ENCODE results near the gene TRAM2. TPM values are rescaled to one million over a fixed set of nuclear protein-coding genes. Genes with fewer than 3 reads are reported as not detected.

TRAM2 gene
- total and polyA plus RNA-seq, 9 of the 15 experiments (the other 6 are each of a cell fraction or from before 2014, with no cell fraction given) = 2.6 to 13.3 (median 8.9) TPM

GRCh38 chr6:52595796-52596130 lies 18.9 kb upstream of the TRAM2 start (continued):
- TF ChIP-seq, protein P1, sequence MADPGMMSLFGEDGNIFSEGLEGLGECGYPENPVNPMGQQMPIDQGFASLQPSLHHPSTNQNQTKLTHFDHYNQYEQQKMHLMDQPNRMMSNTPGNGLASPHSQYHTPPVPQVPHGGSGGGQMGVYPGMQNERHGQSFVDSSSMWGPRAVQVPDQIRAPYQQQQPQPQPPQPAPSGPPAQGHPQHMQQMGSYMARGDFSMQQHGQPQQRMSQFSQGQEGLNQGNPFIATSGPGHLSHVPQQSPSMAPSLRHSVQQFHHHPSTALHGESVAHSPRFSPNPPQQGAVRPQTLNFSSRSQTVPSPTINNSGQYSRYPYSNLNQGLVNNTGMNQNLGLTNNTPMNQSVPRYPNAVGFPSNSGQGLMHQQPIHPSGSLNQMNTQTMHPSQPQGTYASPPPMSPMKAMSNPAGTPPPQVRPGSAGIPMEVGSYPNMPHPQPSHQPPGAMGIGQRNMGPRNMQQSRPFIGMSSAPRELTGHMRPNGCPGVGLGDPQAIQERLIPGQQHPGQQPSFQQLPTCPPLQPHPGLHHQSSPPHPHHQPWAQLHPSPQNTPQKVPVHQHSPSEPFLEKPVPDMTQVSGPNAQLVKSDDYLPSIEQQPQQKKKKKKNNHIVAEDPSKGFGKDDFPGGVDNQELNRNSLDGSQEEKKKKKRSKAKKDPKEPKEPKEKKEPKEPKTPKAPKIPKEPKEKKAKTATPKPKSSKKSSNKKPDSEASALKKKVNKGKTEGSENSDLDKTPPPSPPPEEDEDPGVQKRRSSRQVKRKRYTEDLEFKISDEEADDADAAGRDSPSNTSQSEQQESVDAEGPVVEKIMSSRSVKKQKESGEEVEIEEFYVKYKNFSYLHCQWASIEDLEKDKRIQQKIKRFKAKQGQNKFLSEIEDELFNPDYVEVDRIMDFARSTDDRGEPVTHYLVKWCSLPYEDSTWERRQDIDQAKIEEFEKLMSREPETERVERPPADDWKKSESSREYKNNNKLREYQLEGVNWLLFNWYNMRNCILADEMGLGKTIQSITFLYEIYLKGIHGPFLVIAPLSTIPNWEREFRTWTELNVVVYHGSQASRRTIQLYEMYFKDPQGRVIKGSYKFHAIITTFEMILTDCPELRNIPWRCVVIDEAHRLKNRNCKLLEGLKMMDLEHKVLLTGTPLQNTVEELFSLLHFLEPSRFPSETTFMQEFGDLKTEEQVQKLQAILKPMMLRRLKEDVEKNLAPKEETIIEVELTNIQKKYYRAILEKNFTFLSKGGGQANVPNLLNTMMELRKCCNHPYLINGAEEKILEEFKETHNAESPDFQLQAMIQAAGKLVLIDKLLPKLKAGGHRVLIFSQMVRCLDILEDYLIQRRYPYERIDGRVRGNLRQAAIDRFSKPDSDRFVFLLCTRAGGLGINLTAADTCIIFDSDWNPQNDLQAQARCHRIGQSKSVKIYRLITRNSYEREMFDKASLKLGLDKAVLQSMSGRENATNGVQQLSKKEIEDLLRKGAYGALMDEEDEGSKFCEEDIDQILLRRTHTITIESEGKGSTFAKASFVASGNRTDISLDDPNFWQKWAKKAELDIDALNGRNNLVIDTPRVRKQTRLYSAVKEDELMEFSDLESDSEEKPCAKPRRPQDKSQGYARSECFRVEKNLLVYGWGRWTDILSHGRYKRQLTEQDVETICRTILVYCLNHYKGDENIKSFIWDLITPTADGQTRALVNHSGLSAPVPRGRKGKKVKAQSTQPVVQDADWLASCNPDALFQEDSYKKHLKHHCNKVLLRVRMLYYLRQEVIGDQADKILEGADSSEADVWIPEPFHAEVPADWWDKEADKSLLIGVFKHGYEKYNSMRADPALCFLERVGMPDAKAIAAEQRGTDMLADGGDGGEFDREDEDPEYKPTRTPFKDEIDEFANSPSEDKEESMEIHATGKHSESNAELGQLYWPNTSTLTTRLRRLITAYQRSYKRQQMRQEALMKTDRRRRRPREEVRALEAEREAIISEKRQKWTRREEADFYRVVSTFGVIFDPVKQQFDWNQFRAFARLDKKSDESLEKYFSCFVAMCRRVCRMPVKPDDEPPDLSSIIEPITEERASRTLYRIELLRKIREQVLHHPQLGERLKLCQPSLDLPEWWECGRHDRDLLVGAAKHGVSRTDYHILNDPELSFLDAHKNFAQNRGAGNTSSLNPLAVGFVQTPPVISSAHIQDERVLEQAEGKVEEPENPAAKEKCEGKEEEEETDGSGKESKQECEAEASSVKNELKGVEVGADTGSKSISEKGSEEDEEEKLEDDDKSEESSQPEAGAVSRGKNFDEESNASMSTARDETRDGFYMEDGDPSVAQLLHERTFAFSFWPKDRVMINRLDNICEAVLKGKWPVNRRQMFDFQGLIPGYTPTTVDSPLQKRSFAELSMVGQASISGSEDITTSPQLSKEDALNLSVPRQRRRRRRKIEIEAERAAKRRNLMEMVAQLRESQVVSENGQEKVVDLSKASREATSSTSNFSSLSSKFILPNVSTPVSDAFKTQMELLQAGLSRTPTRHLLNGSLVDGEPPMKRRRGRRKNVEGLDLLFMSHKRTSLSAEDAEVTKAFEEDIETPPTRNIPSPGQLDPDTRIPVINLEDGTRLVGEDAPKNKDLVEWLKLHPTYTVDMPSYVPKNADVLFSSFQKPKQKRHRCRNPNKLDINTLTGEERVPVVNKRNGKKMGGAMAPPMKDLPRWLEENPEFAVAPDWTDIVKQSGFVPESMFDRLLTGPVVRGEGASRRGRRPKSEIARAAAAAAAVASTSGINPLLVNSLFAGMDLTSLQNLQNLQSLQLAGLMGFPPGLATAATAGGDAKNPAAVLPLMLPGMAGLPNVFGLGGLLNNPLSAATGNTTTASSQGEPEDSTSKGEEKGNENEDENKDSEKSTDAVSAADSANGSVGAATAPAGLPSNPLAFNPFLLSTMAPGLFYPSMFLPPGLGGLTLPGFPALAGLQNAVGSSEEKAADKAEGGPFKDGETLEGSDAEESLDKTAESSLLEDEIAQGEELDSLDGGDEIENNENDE (IDR thresholded peaks at IDR 0.05; ENCODE audit: low read depth, low read length) = no peak
- TF ChIP-seq ZNF668 (CRISPR knock-in tag; IDR thresholded peaks at IDR 0.05) = no peak
- TF ChIP-seq ZNF583 (CRISPR knock-in tag; IDR thresholded peaks at IDR 0.05) = no peak
- TF ChIP-seq ELF4 (CRISPR knock-in tag; IDR thresholded peaks at IDR 0.05) = no peak
